Measurements from ENCODE around the gene DDX47.
"Not testable (repeated sequence)": the region's sequence is repeated elsewhere in the genome, so short reads cannot be mapped to it uniquely, and the experiment has no call there.

Gene DDX47

GRCh38 chr12:12820376-12820775, 7.2 kb downstream of the DDX47 start:
- DNase-seq (ENCODE audit: low read depth in 2 of 2) = not testable (repeated sequence)

GRCh38 chr12:12821975-12822374, 8.8 kb downstream of the DDX47 start:
- DNase-seq (ENCODE audit: low read depth in 2 of 2) = no peak

GRCh38 chr12:12822886-12823285, 9.7 kb downstream of the DDX47 start:
- no peak for DNase-seq (ENCODE audit: low read depth in 2 of 2)

- DNase-seq (ENCODE audit: low read depth in 2 of 2) = no peak
These were observed 10.2 kb downstream of the DDX47 start for GRCh38 chr12:12823300-12823699.

GRCh38 chr12:12823811-12824210, 10.7 kb downstream of the DDX47 start:
- DNase-seq (ENCODE audit: low read depth in 2 of 2) = no peak

GRCh38 chr12:12835378-12836146, 22.4 kb downstream of the DDX47 start:
- no peak for DNase-seq (ENCODE audit: low read depth in 2 of 2)

GRCh38 chr12:12836571-12836970, 23.4 kb downstream of the DDX47 start:
- no peak for DNase-seq (ENCODE audit: low read depth in 2 of 2)

GRCh38 chr12:12837025-12837812, 24.1 kb downstream of the DDX47 start:
- peak; percentile 19 to 45 for DNase-seq (ENCODE audit: low read depth in 2 of 2)

GRCh38 chr12:12837813-12838153, 24.6 kb downstream of the DDX47 start:
- DNase-seq (ENCODE audit: low read depth in 2 of 2) = no peak

GRCh38 chr12:12839003-12839395, 25.9 kb downstream of the DDX47 start:
- DNase-seq (ENCODE audit: low read depth in 2 of 2) = no peak

GRCh38 chr12:12839439-12839838, 26.3 kb downstream of the DDX47 start:
- not testable (repeated sequence) for DNase-seq (ENCODE audit: low read depth in 2 of 2)

GRCh38 chr12:12839873-12840579, 26.9 kb downstream of the DDX47 start:
- DNase-seq (ENCODE audit: low read depth in 2 of 2) = no peak

GRCh38 chr12:12840580-12840899, 27.4 kb downstream of the DDX47 start:
- DNase-seq (ENCODE audit: low read depth in 2 of 2) = no peak

- not testable (repeated sequence) for DNase-seq (ENCODE audit: low read depth in 2 of 2)
These were observed 28.3 kb downstream of the DDX47 start for GRCh38 chr12:12841428-12841827.

GRCh38 chr12:12845794-12846243, 32.7 kb downstream of the DDX47 start:
- no peak for DNase-seq (ENCODE audit: low read depth in 2 of 2)

- DNase-seq (ENCODE audit: low read depth in 2 of 2) = not testable (repeated sequence)
These were observed 33.6 kb downstream of the DDX47 start for GRCh38 chr12:12846780-12847179.

- DNase-seq (ENCODE audit: low read depth in 2 of 2) = no peak
These were observed 40.3 kb downstream of the DDX47 start for GRCh38 chr12:12853435-12853834.

- no peak for DNase-seq (ENCODE audit: low read depth in 2 of 2)
These were observed 46.5 kb downstream of the DDX47 start for GRCh38 chr12:12859690-12860089.

GRCh38 chr12:12864243-12864642, 51.1 kb downstream of the DDX47 start:
- no peak for DNase-seq (ENCODE audit: low read depth in 2 of 2)

- DNase-seq (ENCODE audit: low read depth in 2 of 2) = no peak
These were observed 55.5 kb downstream of the DDX47 start for GRCh38 chr12:12868477-12869235.

GRCh38 chr12:12870465-12870864, 57.3 kb downstream of the DDX47 start:
- no peak for DNase-seq (ENCODE audit: low read depth in 2 of 2)

- no peak for DNase-seq (ENCODE audit: low read depth in 2 of 2)
These were observed 58.5 kb downstream of the DDX47 start for GRCh38 chr12:12871587-12872138.

Measured in stimulated activated CD8-positive, alpha-beta memory T cell treated with anti-CD3 and anti-CD28 coated beads, Interleukin-15, amount 100 ng/mL, for 48 hours (primary cell).